Measurements from ENCODE around the gene SPSB1. TPM values are rescaled to one million over a fixed set of nuclear protein-coding genes. Genes with fewer than 3 reads are reported as not detected.

SPSB1 gene
- polyA plus RNA-seq, 1 donor (not counting 4 experiments of a cell fraction or from before 2014, with no cell fraction given): 19.8 TPM

DNA sequence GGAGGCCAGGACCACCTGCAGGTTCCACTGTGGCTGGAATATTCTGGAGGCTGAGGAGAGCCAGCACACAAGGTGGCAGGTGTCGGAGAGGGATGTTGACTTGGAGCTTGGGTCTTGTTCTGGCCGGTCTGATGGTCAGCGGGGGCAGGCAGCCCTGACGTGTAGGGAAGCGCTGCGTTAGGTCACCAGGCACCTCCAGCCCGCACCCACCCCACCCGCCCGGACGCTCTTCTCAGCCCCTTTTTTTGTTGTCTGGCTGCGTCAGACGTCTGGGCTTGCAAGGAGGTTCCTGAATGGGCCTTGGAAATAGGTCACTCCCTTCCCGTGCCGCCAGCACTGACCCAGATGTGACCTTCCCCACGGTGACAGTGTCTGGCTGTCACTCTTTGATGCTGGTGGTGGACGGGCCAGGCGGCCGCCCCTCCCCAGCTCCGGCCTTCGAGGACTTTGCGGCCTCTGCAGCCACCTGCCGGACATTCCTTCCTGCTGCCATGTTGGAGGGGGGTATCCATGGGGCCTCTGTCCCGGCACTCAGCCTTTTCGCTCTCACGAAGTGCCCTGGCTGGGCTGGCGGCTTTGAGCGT lies 30.1 kb downstream of the SPSB1 start:
- no peaks in the 10 kb centered on the region for H3K27me3 ChIP-seq (ENCODE audit: control insufficient read depth, extremely low read depth, insufficient read depth, low read length)
- no peak for TF ChIP-seq EZH2 (IDR thresholded peaks at IDR 0.05; ENCODE audit: low read length)
- TF ChIP-seq, protein P1, sequence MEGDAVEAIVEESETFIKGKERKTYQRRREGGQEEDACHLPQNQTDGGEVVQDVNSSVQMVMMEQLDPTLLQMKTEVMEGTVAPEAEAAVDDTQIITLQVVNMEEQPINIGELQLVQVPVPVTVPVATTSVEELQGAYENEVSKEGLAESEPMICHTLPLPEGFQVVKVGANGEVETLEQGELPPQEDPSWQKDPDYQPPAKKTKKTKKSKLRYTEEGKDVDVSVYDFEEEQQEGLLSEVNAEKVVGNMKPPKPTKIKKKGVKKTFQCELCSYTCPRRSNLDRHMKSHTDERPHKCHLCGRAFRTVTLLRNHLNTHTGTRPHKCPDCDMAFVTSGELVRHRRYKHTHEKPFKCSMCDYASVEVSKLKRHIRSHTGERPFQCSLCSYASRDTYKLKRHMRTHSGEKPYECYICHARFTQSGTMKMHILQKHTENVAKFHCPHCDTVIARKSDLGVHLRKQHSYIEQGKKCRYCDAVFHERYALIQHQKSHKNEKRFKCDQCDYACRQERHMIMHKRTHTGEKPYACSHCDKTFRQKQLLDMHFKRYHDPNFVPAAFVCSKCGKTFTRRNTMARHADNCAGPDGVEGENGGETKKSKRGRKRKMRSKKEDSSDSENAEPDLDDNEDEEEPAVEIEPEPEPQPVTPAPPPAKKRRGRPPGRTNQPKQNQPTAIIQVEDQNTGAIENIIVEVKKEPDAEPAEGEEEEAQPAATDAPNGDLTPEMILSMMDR (optimal IDR thresholded peaks at IDR 0.05 in 1 of 3, IDR thresholded peaks at IDR 0.05 in 1 of 3, conservative IDR thresholded peaks at IDR 0.05 in 1 of 3; ENCODE audit: extremely low read depth in 1 of 3, insufficient read depth in 2 of 3, low read length in 3 of 3): no peak
- peaks cover 82% of the 10 kb centered on the region for H3K79me2 ChIP-seq (ENCODE audit: control insufficient read depth, insufficient read depth, low read length)

GRCh38 chr1:9324246-9325096 lies 31.8 kb downstream of the SPSB1 start:
- Histone ChIP-seq H3K9me1 (ENCODE audit: control insufficient read depth, extremely low read depth, insufficient read depth, low read length) (peaks cover 7% of the 10 kb centered on the region), H3K79me2 (ENCODE audit: control insufficient read depth, insufficient read depth, low read length) (peaks cover 82% of the 10 kb centered on the region), H2AFZ (ENCODE audit: control insufficient read depth, low read length) (no peak overlapping the region), H3K36me3 (ENCODE audit: control insufficient read depth in 2 of 2, extremely low read depth in 1 of 2, insufficient read depth in 2 of 2, low read length in 2 of 2) (peaks cover 0 to 12% of the 10 kb centered on the region in 2 experiments), H4K20me1 (ENCODE audit: control insufficient read depth, extremely low read depth, insufficient read depth, low read length) (peaks cover 24% of the 10 kb centered on the region), H3K4me3 (ENCODE audit: control insufficient read depth in 2 of 3, extremely low read depth in 1 of 3, insufficient read depth in 2 of 3, low read depth in 1 of 3, low read length in 3 of 3) (no peak overlapping the region), H3K4me2 (ENCODE audit: control insufficient read depth, extremely low read depth, insufficient read depth, low read depth, low read length) (no peak overlapping the region), H3K27ac (ENCODE audit: control insufficient read depth, insufficient read depth, low read length) (no peak overlapping the region), H3K9me3 (ENCODE audit: control insufficient read depth, low read depth, low read length) (no peaks in the 10 kb centered on the region), H3K27me3 (ENCODE audit: control insufficient read depth, extremely low read depth, insufficient read depth, low read length) (no peaks in the 10 kb centered on the region), H3K9ac (ENCODE audit: control insufficient read depth, extremely low read depth, insufficient read depth, low read length) (no peak overlapping the region), H3K4me1 (ENCODE audit: control insufficient read depth, extremely low read depth, insufficient read depth, low read length) (peaks cover 43% of the 10 kb centered on the region)
- no peak for FAIRE-seq
- dilution Hi-C loops (cut with MboI; ENCODE audit: extremely low pct_ligation_motif_present, low sequenced_read_pairs): no loop called here
- DNase-seq (ENCODE audit: low read depth, low spot score): no peak
- TF ChIP-seq, protein P1 (optimal IDR thresholded peaks at IDR 0.05 in 1 of 3, IDR thresholded peaks at IDR 0.05 in 1 of 3, conservative IDR thresholded peaks at IDR 0.05 in 1 of 3; ENCODE audit: extremely low read depth in 1 of 3, insufficient read depth in 2 of 3, low read length in 3 of 3): no peak
- no peak for TF ChIP-seq EZH2 (IDR thresholded peaks at IDR 0.05; ENCODE audit: low read length)

More for the DNA sequence above, 30.1 kb downstream of the SPSB1 start:
- no peak overlapping the region for H3K27ac ChIP-seq (ENCODE audit: control insufficient read depth, insufficient read depth, low read length)
- peaks cover 47% of the 10 kb centered on the region for H3K4me1 ChIP-seq (ENCODE audit: control insufficient read depth, extremely low read depth, insufficient read depth, low read length)
- dilution Hi-C loops (cut with MboI; ENCODE audit: extremely low pct_ligation_motif_present, low sequenced_read_pairs): no loop called here
- H4K20me1 ChIP-seq (ENCODE audit: control insufficient read depth, extremely low read depth, insufficient read depth, low read length): peaks cover 24% of the 10 kb centered on the region
- no peaks in the 10 kb centered on the region for H3K9me3 ChIP-seq (ENCODE audit: control insufficient read depth, low read depth, low read length)
- no peak for FAIRE-seq
- H2AFZ ChIP-seq (ENCODE audit: control insufficient read depth, low read length): no peak overlapping the region
- no peak for DNase-seq (ENCODE audit: low read depth, low spot score)
- H3K36me3 ChIP-seq (ENCODE audit: control insufficient read depth in 2 of 2, extremely low read depth in 1 of 2, insufficient read depth in 2 of 2, low read length in 2 of 2): peaks cover 0 to 11% of the 10 kb centered on the region in 2 experiments
- no peak overlapping the region for H3K4me2 ChIP-seq (ENCODE audit: control insufficient read depth, extremely low read depth, insufficient read depth, low read depth, low read length)
- H3K4me3 ChIP-seq (ENCODE audit: control insufficient read depth in 2 of 3, extremely low read depth in 1 of 3, insufficient read depth in 2 of 3, low read depth in 1 of 3, low read length in 3 of 3): no peak overlapping the region
- H3K9ac ChIP-seq (ENCODE audit: control insufficient read depth, extremely low read depth, insufficient read depth, low read length): no peak overlapping the region
- H3K9me1 ChIP-seq (ENCODE audit: control insufficient read depth, extremely low read depth, insufficient read depth, low read length): peaks cover 7% of the 10 kb centered on the region

Measured in keratinocyte (primary cell).